B cell (primary cell): ENCODE measurements around the gene SRA1. TPM values are rescaled to one million over a fixed set of nuclear protein-coding genes. Genes with fewer than 3 reads are reported as not detected.
A peak's percentile ranks its signal among the peaks of the same experiment; 100 is the strongest.

Experiments
- ATAC-seq: fragments of 200-7000 bp; cut with Tn5 transposase; one replicate; pipeline ENCODE4 v1.10.0; 2021; ENCODE audit warnings: low read depth, mild to moderate bottlenecking, moderate number of reproducible peaks, moderate library complexity
- CTCF ChIA-PET: fragments of 350-600 bp; sonication (Branson Sonifier 250); formaldehyde crosslinking; loops from one replicate; lab custom pipeline; 2021; ENCODE audit warnings: antibody characterized with exemption, inconsistent platforms; lab: Charles Lee
- POLR2A ChIA-PET: fragments of 350-600 bp; sonication (Branson Sonifier 250); formaldehyde crosslinking; loops from one replicate; lab custom pipeline; 2021; ENCODE audit warnings: antibody characterized with exemption; lab: Charles Lee
- DNase-seq: peaks from one replicate; pipeline ENCODE4 v3.0.0; 2013
- H2AFZ ChIP-seq: 2 replicates; pipeline ENCODE4 v1.6.1; 2012; ENCODE audit warnings: mild to moderate bottlenecking, low read depth, low read length; ENCODE audit not compliant: insufficient read depth, poor library complexity, severe bottlenecking
- H3K27ac ChIP-seq, 2 donors: 1 replicate in 1 of 2; 2 replicates in 1 of 2; pipeline ENCODE4 v1.5.1; 2012 to 2013; ENCODE audit warnings: low read length in 2 of 2, mild to moderate bottlenecking in 2 of 2, moderate library complexity in 1 of 2
- H3K27me3 ChIP-seq, 4 experiments: fragments of 200-600 bp in 1 of 4; sonication (generic) in 1 of 4; replicated peaks in 1 of 4; 1 replicate in 2 of 4; 2 replicates in 2 of 4; pipeline versions ENCODE4 v1.6.1 to v1.7.0; 2013 to 2016; ENCODE audit warnings: low read length in 3 of 4, mild to moderate bottlenecking in 2 of 4, mixed read lengths in 1 of 4, moderate library complexity in 1 of 4; ENCODE audit not compliant: insufficient read depth in 4 of 4, control insufficient read depth in 3 of 4; ENCODE audit errors: control extremely low read depth in 1 of 4
- H3K36me3 ChIP-seq, 2 experiments: replicated peaks in 1 of 2; 1 replicate in 1 of 2; 2 replicates in 1 of 2; pipeline versions ENCODE4 v1.6.1 to v1.7.1; 2013; ENCODE audit warnings: low read length in 1 of 2; ENCODE audit not compliant: insufficient read depth in 2 of 2, control insufficient read depth in 1 of 2; ENCODE audit errors: control extremely low read depth in 1 of 2, extremely low read depth in 1 of 2
- H3K4me1 ChIP-seq, 2 donors: fragments of 200-600 bp in 1 of 2; sonication (generic) in 1 of 2; 1 replicate in 1 of 2; 2 replicates in 1 of 2; pipeline versions ENCODE4 v1.5.1 to v1.6.1; 2013 to 2017; ENCODE audit warnings: low read length in 2 of 2; ENCODE audit not compliant: control insufficient read depth in 2 of 2, insufficient read depth in 2 of 2
- H3K4me2 ChIP-seq: replicated peaks from 2 replicates; pipeline ENCODE3; 2012; ENCODE audit warnings: mild to moderate bottlenecking, low read depth, low read length; ENCODE audit not compliant: poor library complexity, severe bottlenecking
- H3K4me3 ChIP-seq, 5 experiments: fragments of 200-600 bp in 1 of 5; sonication (generic) in 1 of 5; 1 replicate in 3 of 5; 2 replicates in 2 of 5; pipeline versions ENCODE4 v1.5.1 to v1.7.0; 2011 to 2016; ENCODE audit warnings: low read length in 4 of 5, mild to moderate bottlenecking in 4 of 5, low read depth in 2 of 5, control low read depth in 1 of 5, moderate library complexity in 1 of 5; ENCODE audit not compliant: insufficient read depth in 1 of 5; ENCODE audit errors: control extremely low read depth in 1 of 5, extremely low read depth in 1 of 5
- H3K79me2 ChIP-seq: fragments of 200-600 bp; sonication (generic); one replicate; pipeline ENCODE4 v1.6.0; 2016; ENCODE audit warnings: low read length; ENCODE audit not compliant: control insufficient read depth, insufficient read depth
- H3K9ac ChIP-seq: fragments of 200-600 bp; sonication (generic); 2 replicates; pipeline ENCODE4 v1.6.1; 2017; ENCODE audit warnings: mild to moderate bottlenecking, low read length, moderate library complexity
- H3K9me3 ChIP-seq, 3 donors: one replicate each; pipeline versions ENCODE4 v1.6.1 to v1.7.1; 2013; ENCODE audit warnings: low read length in 2 of 3; ENCODE audit not compliant: control insufficient read depth in 2 of 3, insufficient read depth in 1 of 3; ENCODE audit errors: control extremely low read depth in 1 of 3
- H4K20me1 ChIP-seq: 2 replicates; pipeline ENCODE4 v1.6.0; 2012; ENCODE audit warnings: mild to moderate bottlenecking, low read length; ENCODE audit not compliant: insufficient read depth, control insufficient read depth, poor library complexity, severe bottlenecking
- H3K27ac Mint-ChIP-seq: one replicate; pipeline ENCODE4 v1.8.0; 2021; ENCODE audit warnings: mixed read lengths
- H3K27me3 Mint-ChIP-seq: one replicate; pipeline ENCODE4 v1.8.0; 2021; ENCODE audit warnings: mixed read lengths
- H3K4me1 Mint-ChIP-seq: one replicate; pipeline ENCODE4 v1.8.0; 2021; ENCODE audit warnings: mixed read lengths
- H3K4me3 Mint-ChIP-seq: one replicate; pipeline ENCODE4 v1.8.0; 2021; ENCODE audit warnings: mixed read lengths
- H3K9me3 Mint-ChIP-seq: one replicate; pipeline ENCODE4 v1.8.0; 2022; ENCODE audit warnings: mixed read lengths; ENCODE audit not compliant: insufficient read depth
- EZH2 ChIP-seq: IDR thresholded peaks from 2 replicates; pipeline ENCODE4 v1.6.1; 2012; ENCODE audit warnings: borderline replicate concordance, low read depth, mild to moderate bottlenecking, moderate library complexity, low read length; ENCODE audit not compliant: insufficient read depth, poor library complexity, severe bottlenecking
- WGBS: methylation state at CpG from one replicate; pipeline ENCODE4 v1.1.5; 2013; ENCODE audit warnings: missing lambda C conversion rate; ENCODE audit not compliant: insufficient coverage; 5-methylcytosine and 5-hydroxymethylcytosine counted together
- intact Hi-C: fragments of 100-400 bp; cut with micrococcal nuclease; formaldehyde crosslinking; loops from one replicate; pipeline ENCODE4 v1.10.0; 2022
- polyA plus RNA-seq: library from polyadenylated mRNA; depleted of rRNA; stranded (reverse); fragments of >200 nt; gene quantifications from 2 replicates; pipeline ENCODE4 v1.2.3, GENCODE V29; 2012
- total RNA-seq, 2 donors: library from RNA; stranded (reverse); fragments of 120-200 nt in 1 of 2; gene quantifications; 1 replicate in 1 of 2; 2 replicates in 1 of 2; pipeline versions ENCODE4 v1.2.3 to v1.2.4, GENCODE V29; 2013 to 2022
- TF ChIP-seq, protein P1 (sequence below): fragments of 200-600 bp; IDR thresholded peaks from one replicate; pipeline ENCODE4 v1.8.0; 2022; ENCODE audit warnings: antibody characterized with exemption, mild to moderate bottlenecking

SRA1 gene
- total and polyA plus RNA-seq, 2 donors (not counting 1 experiment from before 2014, with no cell fraction given): 23.2 to 25.6 TPM

DNA sequence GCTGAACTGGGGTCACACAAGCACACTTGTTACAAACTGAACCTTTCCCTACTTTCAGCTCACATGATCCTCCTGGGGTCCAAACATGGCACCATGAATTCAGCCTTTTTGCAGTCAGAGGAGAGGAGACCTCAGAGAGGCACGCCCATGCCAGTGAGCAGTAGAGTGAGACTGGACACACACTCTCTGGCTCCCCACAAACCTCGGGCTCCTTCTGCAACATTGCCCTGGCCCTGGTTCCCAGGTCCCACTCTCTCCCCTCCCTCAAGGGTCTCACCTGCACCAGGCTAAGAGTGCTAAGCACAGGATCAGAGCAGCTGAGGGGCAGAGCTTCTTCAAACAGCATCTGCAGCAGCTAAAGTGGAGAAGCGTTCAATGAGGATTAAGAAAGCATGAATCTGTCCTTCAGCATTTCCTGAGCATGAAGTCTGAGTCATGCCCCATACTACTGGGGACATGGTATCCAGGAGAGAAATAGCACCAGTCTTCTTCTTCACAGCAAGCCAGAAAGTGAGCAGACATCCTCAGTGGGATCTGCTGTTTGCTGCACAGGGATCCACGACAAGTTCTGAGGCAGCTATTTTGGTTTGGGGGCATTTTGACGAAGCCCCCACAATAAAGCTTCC lies 34.6 kb upstream of the SRA1 start:
- Mint-ChIP-seq H3K27me3 (peaks cover 9% of the 10 kb centered on the region), H3K9me3 (no peaks in the 10 kb centered on the region), H3K27ac (no peak overlapping the region), H3K4me3 (no peak overlapping the region), H3K4me1 (no peaks in the 10 kb centered on the region)
- Histone ChIP-seq H3K36me3 (no peaks in the 10 kb centered on the region), H3K79me2 (no peaks in the 10 kb centered on the region), H4K20me1 (no peaks in the 10 kb centered on the region), H2AFZ (no peak overlapping the region), H3K4me1 (no peaks in the 10 kb centered on the region), H3K27ac (no peak overlapping the region), H3K9me3 (peaks cover 0 to 6% (median 0%) of the 10 kb centered on the region in 3 donors), H3K4me2 (no peak overlapping the region), H3K9ac (no peak overlapping the region), H3K4me3 (peak overlapping the region in 1 of 5 experiments; percentile 39), H3K27me3 (peaks cover 0 to 2% (median 0%) of the 10 kb centered on the region in 4 experiments)
- DNase-seq: no peak
- no peak for ATAC-seq
- CTCF ChIA-PET: interaction anchor here (1.3 kb wide), 1 partner anchor 16 kb away, joined by 3 read pairs; no protein-coding TSS in a partner anchor
- WGBS: 82% methylated on average over 3 of the region's 5 CpGs
- POLR2A ChIA-PET: no interaction called here
- intact Hi-C loops: no loop called here
- no peak for TF ChIP-seq EZH2
- TF ChIP-seq, protein P1, sequence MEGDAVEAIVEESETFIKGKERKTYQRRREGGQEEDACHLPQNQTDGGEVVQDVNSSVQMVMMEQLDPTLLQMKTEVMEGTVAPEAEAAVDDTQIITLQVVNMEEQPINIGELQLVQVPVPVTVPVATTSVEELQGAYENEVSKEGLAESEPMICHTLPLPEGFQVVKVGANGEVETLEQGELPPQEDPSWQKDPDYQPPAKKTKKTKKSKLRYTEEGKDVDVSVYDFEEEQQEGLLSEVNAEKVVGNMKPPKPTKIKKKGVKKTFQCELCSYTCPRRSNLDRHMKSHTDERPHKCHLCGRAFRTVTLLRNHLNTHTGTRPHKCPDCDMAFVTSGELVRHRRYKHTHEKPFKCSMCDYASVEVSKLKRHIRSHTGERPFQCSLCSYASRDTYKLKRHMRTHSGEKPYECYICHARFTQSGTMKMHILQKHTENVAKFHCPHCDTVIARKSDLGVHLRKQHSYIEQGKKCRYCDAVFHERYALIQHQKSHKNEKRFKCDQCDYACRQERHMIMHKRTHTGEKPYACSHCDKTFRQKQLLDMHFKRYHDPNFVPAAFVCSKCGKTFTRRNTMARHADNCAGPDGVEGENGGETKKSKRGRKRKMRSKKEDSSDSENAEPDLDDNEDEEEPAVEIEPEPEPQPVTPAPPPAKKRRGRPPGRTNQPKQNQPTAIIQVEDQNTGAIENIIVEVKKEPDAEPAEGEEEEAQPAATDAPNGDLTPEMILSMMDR: no peak

DNA sequence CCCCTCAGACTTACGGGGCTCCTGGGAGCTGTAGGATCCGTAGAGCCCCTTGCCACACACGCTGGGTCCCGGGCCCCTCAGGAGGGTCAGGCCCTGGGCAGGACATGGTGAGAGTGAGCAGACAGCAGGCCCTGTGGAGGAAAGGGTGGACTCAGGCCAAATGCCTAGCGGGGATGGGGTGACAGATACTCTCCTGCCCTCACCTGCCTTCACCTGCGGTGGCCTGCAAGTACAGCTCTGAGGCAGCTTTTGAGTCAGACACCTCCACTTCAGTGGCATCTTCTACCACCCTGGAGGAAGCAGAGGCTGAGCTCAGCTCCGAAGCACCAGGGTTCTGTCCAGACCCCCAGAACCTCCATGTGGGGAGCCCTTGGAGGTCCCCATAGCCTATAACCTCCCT lies 33.6 kb upstream of the SRA1 start:
- WGBS: 96% methylated on average over 6 of the region's 7 CpGs
- no peak overlapping the region for H3K4me3 Mint-ChIP-seq
- CTCF ChIA-PET: no interaction called here

More for the DNA sequence above, 33.6 kb upstream of the SRA1 start:
- Histone ChIP-seq H3K4me1 (no peaks in the 10 kb centered on the region), H3K79me2 (no peaks in the 10 kb centered on the region), H3K4me3 (no peak overlapping the region), H4K20me1 (no peaks in the 10 kb centered on the region), H3K9me3 (peaks cover 0 to 6% (median 0%) of the 10 kb centered on the region in 3 donors), H3K4me2 (no peak overlapping the region), H3K36me3 (no peaks in the 10 kb centered on the region), H3K9ac (no peak overlapping the region), H3K27ac (no peak overlapping the region), H2AFZ (no peak overlapping the region), H3K27me3 (peaks cover 0 to 2% (median under 1%) of the 10 kb centered on the region in 4 experiments)
- intact Hi-C loops: no loop called here
- no peak for ATAC-seq
- Mint-ChIP-seq H3K27ac (no peak overlapping the region), H3K27me3 (peaks cover 9% of the 10 kb centered on the region), H3K9me3 (no peaks in the 10 kb centered on the region), H3K4me1 (no peaks in the 10 kb centered on the region)
- TF ChIP-seq, protein P1: no peak
- TF ChIP-seq EZH2: no peak
- DNase-seq: no peak
- POLR2A ChIA-PET: no interaction called here
